ENCODE results near the gene NSD2.

The NSD2 gene

GRCh38 chr4:1870578-1871443, at the start of gene NSD2:
Gene NSD2 (plus strand): TSS chr4:1871393. CDS start chr4:1900655, 29,262 bp downstream.
- no peak within 1 kb of the TSS for H3K9ac ChIP-seq
- no peaks in the 10 kb centered on the region for H3K27me3 ChIP-seq (ENCODE audit: control insufficient read depth, insufficient read depth, low read length)
- TF ChIP-seq, protein P1, sequence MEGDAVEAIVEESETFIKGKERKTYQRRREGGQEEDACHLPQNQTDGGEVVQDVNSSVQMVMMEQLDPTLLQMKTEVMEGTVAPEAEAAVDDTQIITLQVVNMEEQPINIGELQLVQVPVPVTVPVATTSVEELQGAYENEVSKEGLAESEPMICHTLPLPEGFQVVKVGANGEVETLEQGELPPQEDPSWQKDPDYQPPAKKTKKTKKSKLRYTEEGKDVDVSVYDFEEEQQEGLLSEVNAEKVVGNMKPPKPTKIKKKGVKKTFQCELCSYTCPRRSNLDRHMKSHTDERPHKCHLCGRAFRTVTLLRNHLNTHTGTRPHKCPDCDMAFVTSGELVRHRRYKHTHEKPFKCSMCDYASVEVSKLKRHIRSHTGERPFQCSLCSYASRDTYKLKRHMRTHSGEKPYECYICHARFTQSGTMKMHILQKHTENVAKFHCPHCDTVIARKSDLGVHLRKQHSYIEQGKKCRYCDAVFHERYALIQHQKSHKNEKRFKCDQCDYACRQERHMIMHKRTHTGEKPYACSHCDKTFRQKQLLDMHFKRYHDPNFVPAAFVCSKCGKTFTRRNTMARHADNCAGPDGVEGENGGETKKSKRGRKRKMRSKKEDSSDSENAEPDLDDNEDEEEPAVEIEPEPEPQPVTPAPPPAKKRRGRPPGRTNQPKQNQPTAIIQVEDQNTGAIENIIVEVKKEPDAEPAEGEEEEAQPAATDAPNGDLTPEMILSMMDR (IDR thresholded peaks at IDR 0.05), result no peak
- peak within 1 kb of the TSS; percentile 71 for H3K4me3 ChIP-seq (ENCODE audit: low read depth, low read length)
- no peaks in the 10 kb centered on the region for H3K9me3 ChIP-seq (ENCODE audit: control insufficient read depth, low read length)
- no peaks in the 10 kb centered on the region for H3K36me3 ChIP-seq (ENCODE audit: control insufficient read depth, insufficient read depth, low read length)
- peak within 1 kb of the TSS; percentile 94 for H2AFZ ChIP-seq
- peaks cover 25% of the 10 kb centered on the region for H3K79me2 ChIP-seq
- no peaks in the 10 kb centered on the region for H3K4me1 ChIP-seq
- H3K4me2 ChIP-seq (ENCODE audit: low read length), result peak within 1 kb of the TSS; percentile 91
- H3K27ac ChIP-seq, result peak within 1 kb of the TSS; percentile 88

DNA sequence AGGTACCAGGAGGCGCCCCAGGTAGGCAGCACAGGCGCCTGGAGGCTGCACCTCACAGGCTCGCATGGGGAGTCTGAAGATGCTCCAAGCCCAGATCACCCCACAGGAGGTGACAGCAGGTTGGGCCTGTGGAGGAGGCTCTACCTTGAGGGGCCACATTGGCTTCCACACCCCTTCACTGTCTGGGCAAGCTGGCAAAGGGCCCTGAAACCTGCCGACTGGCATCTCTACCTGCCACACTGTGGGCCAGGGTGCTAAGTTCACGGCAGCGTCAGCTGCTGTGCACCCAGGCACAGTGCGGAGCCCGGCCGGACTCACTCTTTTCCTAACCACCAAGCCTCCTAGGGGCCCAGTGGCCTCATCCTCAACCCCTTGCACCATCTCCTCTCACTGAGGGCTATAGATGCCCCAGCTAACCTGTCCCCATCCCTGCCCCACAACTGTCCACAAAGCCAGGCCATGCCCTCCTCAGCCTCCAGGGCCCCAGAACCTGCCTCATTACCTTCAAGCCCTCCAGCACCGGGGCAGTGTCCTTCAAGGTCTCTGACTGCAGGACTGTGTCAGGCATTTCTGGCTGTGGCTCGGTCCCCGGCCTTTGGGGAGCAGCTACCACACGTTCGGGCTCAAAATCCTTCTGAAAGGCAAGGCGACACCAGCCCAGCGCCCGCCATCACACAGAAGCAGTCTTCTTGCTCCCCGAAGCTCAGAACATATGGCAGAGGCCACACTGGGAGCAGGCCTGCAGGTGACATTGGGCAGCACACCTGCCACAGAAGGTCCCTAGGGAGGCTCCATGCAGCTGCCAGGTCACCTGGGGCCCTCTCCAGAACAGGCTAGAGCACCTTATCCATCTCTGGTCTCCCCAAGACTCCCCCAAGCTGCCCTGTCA, 49.3 kb upstream of the NSD2 start:
- Histone ChIP-seq H3K4me3 (ENCODE audit: low read depth, low read length) (no peak overlapping the region), H2AFZ (no peak overlapping the region), H3K9me3 (ENCODE audit: control insufficient read depth, low read length) (no peaks in the 10 kb centered on the region), H3K4me2 (ENCODE audit: low read length) (no peak overlapping the region), H3K27me3 (ENCODE audit: control insufficient read depth, insufficient read depth, low read length) (no peaks in the 10 kb centered on the region), H3K4me1 (peaks cover 22% of the 10 kb centered on the region), H3K9ac (no peak overlapping the region), H3K36me3 (ENCODE audit: control insufficient read depth, insufficient read depth, low read length) (no peaks in the 10 kb centered on the region), H3K79me2 (no peaks in the 10 kb centered on the region), H3K27ac (no peak overlapping the region)
- TF ChIP-seq, protein P1 (IDR thresholded peaks at IDR 0.05), result no peak

DNA sequence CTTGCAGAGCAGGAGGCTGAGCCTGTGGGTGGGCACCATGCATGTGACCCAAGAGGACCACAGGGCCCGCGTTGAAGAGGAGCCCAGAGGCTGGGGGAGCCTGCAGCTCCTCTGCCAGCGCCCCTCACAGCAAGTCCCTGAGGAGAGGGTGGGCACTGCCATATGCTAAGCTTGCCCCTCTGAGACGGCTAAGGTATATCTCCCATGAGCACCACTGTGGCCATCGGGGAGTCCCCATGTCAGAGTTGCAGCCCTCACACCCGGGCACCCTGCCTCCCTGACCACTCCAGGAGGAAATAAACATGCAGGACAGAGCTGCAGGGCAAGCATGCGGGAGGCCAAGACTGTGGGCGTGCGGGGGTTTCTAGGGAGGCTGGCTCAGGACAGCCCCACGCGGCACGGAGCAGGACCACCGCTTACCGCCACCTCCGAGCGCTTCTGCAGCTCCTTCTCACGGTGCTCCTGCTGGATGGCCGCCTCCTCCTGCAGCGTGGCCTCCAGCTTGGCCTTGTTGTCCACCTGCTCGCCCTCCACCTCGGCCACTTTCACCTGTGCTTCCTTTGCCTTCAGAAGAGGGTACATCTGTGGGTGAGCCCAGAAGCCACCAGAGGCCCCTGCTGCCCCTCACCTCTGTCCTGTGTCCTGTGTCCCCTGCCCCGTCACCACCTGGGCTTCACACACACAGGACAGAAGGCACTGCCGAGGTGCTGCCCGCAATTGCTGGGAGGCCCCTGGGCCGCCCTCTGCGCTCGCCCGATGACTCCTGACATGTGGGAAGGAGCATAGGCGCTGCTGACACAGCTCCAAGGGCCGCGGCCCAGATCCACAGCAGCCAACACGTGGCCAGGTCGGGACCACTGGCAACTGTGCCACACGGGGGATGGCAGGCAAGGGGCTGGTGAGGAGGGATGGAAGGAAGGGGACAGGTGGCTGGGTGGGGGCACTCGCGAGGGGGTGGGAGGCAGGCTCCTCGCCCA, 48.3 kb upstream of the NSD2 start:
- no peaks in the 10 kb centered on the region for H3K79me2 ChIP-seq
- no peaks in the 10 kb centered on the region for H3K36me3 ChIP-seq (ENCODE audit: control insufficient read depth, insufficient read depth, low read length)
- H3K9ac ChIP-seq, result no peak overlapping the region

GRCh38 chr4:1823545-1823932, 47.7 kb upstream of the NSD2 start:
- Histone ChIP-seq H3K9me3 (ENCODE audit: control insufficient read depth, low read length) (no peaks in the 10 kb centered on the region), H3K27me3 (ENCODE audit: control insufficient read depth, insufficient read depth, low read length) (no peaks in the 10 kb centered on the region), H3K4me3 (ENCODE audit: low read depth, low read length) (no peak overlapping the region), H3K4me1 (peaks cover 22% of the 10 kb centered on the region), H3K4me2 (ENCODE audit: low read length) (no peak overlapping the region), H2AFZ (no peak overlapping the region), H3K27ac (no peak overlapping the region), H3K9ac (no peak overlapping the region), H3K79me2 (no peaks in the 10 kb centered on the region), H3K36me3 (ENCODE audit: control insufficient read depth, insufficient read depth, low read length) (no peaks in the 10 kb centered on the region)
- TF ChIP-seq, protein P1 (IDR thresholded peaks at IDR 0.05), result no peak

More for the DNA sequence above, 48.3 kb upstream of the NSD2 start:
- Histone ChIP-seq H3K4me1 (peaks cover 22% of the 10 kb centered on the region), H3K9me3 (ENCODE audit: control insufficient read depth, low read length) (no peaks in the 10 kb centered on the region), H3K4me3 (ENCODE audit: low read depth, low read length) (no peak overlapping the region), H3K27me3 (ENCODE audit: control insufficient read depth, insufficient read depth, low read length) (no peaks in the 10 kb centered on the region), H3K4me2 (ENCODE audit: low read length) (no peak overlapping the region), H3K27ac (no peak overlapping the region), H2AFZ (no peak overlapping the region)
- TF ChIP-seq, protein P1 (IDR thresholded peaks at IDR 0.05), result no peak

Data from parathyroid adenoma (tissue), 2 donors.